ENCODE results near the gene AIG1.
"Not testable (repeated sequence)": the region's sequence is repeated elsewhere in the genome, so short reads cannot be mapped to it uniquely, and the experiment has no call there.

Gene AIG1

DNA sequence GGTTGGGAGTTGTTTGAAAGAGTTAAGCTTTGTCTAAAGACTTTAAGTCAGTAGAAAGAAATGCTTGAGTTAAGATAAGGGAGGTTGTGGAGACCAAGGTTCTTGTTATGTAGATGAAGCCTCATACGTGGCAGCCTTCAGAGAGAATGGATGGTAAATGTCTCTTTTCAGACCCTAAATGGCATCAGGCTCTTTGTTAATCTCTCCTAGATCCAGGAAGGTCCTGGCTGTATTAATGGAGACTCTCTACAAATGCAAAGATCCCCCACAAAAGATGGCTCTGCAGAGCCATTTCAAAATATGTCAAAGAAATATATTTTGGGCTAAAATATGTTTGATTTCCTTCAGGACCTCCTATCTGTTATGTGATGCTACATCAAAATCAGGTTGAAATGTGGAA is 228.2 kb downstream of the AIG1 start:
- DNase-seq, result no peak

DNA sequence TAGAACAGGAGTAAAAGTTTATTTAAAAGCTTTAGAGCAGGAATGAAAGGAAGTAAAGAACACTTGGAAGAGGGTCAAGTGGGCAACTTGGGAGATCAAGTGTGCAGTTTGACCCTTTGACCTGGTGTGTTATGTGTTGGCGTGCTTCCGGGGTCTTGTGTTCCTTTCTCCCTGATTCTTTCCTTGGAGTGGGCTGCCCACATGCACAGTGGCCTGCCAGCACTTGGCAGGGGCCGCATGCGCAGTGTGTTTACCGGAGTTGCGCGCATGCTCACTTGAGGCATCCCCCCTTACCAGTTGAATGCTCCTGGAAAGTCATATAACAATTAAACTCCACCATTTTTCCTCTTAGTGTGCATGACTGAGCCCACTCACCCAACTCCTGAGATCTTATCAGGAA is 229.5 kb downstream of the AIG1 start:
- DNase-seq, result no peak

DNA sequence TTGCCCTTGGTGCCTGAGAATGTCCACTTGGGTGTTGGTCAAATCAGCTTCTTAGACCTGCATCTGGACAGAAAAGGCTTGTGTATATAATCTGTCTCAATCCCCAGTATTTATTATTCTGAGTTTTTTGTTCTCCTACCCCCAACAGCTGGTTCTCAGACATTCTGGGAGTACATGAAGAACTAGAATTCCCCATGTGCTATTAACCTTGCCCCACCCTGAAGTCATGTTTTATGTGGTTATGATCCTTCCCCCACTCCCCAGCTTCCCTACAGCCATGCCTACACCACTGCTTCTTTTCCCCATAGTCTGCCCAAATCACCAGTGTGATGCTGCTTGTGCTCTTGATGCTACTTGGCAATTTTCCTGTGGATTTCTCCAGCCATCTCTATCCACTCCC is 232.8 kb downstream of the AIG1 start:
- no peak for DNase-seq

DNA sequence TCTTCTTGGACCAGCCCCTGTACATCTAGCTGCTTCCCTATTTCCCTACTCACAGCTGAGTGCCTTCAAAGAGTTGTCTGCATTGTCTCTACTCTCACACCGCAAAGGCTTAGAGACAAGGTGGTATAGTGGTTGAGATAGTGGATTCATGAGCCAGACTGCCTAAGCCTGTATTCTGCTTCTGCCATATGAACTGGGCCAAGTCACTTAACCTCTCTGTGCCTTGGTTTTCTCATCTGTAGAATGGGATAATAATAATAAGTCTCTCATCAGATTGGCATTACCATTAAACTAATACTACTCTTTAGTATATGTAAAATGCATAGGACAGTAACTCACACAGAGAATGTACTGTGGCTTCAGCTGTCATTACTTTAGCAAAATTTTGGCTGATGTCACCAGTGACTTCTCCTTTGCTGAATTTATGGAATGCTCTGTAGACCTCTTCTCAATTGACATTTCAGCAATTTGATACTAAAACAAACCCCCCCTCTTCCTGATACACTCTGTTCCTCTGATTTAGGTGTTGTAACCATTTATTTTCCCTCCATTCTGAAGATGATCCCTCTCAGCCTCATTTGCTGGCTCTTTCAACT is 233.7 kb downstream of the AIG1 start:
- no peak for DNase-seq

DNA sequence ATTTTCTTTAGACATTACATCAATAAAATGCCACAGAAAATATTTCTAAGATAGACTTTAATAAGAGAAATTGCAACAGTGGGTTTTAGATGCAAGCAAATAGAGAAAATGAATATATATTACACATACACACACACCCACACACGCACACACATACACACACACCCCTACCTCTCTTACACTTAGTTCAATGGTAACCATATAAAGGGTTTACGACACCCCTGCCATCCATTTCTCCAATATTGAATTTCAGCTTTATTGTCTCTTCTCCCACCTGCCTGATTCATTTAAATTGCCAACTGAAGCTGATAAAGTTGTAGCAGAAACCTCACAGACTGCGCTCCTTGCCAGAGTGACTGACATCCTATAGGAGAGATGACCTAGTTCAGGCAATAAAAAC is 235.2 kb downstream of the AIG1 start:
- no peak for DNase-seq

DNA sequence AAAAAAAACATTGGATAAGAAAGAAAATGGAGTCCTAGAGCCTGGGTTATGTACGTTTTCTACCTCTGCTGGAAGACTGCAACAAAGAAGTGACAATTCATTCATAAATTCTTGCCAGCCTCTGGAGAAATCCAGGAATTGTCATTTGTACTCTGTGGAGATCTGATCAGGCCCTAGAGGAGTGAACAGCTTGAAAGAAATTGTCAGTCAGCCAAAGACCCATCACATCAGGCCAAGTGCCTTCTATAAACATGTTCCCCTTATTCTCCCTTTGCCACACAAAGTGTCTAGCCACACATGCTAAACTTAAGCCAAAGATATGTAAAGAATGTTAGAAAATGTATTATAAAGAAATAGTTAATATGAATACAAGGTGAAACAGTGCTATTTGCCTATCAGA is 237.4 kb downstream of the AIG1 start:
- no peak for DNase-seq

DNA sequence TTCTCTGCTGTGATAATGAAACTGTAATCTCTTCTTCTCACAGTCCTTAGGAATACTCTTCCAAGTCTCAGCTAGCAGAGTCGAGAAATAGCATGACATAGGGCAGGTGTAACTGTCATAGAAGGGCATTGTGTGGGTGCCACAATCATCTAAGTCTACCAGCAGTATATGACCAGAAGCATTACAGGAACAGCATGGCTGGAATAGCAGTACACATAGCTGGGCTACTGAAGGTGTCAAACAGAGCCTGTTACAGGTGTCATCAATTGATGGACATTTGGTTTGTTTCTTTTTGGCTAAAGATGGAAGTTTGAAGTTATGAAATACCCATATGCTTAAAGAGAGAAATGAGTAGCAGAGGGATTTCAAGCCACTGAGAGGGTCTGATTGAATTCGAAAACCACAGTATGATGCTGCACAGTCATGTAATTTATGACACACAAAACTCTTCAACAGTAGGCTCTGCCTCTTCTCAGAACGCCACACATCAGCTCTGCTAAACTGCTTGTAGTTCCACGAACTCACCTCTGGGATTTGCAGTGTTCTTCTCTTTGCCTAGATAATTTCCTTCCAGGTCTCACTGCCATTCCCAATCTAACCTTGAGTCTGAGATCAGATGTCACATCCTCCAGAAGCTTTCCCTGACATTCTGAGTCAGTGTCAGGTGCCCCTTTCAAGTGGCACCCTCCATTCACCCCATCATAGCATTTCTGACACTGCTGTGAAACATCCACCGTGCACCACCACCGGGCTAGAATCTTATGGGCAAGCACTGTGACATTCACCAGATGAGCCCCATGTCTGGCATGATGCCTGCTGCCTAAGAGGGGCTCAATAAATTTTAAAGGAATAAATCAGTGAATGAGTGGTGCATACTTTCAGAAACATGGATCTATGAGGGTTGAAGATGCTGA is 238.8 kb downstream of the AIG1 start:
- DNase-seq, result no peak

DNA sequence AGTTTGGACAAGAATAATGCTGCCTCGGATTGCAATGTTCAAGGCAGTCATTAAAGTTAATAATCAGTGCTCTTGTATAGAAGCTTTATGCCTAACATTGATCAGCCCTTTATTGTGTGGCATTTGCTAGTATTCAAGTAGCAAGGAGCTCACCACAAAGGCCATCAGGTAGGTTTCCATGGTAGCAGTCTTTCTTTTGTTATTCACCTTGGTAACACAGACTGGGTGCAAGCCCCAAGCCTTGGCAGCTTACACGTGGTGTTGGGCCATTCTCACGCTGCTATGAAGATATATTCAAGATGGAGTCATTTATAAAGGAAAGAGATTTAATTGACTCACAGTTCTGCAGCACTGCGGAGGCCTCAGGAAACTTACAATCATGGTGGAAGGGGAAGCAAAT is 240.5 kb downstream of the AIG1 start:
- DNase-seq, result peak in 1 of 3 experiments; percentile 65

DNA sequence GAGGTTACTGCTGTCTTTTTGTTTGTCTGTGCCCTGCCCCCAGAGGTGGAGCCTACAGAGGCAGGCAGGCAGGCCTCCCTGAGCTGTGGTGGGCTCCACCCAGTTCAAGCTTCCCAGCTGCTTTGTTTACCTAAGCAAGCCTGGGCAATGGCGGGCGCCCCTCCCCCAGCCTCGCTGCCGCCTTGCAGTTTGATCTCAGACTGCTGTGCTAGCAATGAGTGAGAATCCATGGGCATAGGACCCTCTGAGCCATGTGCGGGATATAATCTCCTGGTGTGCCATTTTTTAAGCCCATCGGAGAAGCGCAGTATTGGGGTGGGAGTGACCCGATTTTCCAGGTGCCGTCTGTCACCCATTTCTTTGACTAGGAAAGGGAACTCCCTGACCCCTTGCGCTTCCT is 247.1 kb downstream of the AIG1 start:
- not testable (repeated sequence) for DNase-seq

DNA sequence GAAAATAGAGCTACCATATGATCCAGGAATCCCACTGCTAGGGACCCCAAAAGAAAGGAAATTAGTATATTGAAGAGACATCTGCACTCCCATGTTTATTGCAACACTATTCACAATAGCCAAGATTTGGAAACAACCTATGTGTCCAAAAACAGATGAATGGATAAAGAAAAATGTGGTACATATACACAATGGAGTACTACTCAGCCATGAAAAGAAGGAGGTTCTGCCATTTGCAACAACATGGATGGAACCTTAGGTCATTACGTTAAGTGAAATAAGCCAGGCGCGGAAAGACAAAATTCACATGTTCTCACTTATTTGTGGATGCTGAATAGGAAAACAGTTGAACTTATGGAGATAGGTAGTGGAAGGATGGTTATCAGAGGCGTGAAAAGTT is 252.5 kb downstream of the AIG1 start:
- DNase-seq, result no peak

DNA sequence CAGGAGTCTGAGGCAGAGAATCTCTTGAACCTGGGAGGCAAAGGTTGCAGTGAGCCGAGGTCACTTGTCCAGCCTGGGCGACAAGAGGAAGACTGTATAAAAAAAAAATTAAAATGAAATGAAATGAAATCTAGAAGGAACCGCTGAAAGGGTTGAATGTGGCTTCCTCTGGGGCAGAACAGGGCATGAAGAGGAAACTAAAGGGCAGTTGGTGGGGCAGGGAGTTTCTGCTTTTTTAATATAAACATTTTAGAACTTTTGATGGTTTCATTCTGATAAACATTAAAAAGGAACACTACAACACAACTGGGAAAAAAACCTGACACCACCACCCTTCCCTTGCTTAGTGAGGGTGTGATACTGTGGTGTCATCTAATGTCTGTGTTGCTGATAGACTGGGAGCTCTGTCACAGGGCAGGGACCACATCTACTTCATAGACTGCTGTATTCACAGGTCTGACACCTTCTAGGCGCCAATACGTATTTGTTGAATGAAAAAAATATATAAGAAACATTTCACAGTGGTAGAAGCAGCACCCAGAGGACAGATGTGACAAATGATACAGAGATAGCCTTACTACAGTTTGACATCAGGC is 260.9 kb downstream of the AIG1 start:
- no peak for DNase-seq

DNA sequence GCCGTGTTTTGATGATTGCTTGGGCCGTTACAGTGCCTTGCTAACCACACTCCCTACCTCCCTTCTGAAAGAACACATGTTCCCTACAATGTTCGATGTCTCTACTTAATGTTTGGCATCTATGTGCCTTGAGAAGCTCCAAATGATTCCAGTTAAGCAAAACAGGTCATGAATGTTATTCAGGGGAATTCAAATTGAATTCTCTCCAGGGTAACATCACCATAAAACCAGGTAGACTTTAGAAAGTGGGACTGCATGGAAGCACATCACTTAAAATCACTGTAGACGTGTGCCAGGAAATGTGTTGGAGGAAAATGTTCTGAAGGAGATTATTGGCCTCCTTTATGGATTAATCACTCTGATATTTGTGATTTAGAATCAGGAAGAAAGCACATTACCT is 261.7 kb downstream of the AIG1 start:
- DNase-seq, result no peak

DNA sequence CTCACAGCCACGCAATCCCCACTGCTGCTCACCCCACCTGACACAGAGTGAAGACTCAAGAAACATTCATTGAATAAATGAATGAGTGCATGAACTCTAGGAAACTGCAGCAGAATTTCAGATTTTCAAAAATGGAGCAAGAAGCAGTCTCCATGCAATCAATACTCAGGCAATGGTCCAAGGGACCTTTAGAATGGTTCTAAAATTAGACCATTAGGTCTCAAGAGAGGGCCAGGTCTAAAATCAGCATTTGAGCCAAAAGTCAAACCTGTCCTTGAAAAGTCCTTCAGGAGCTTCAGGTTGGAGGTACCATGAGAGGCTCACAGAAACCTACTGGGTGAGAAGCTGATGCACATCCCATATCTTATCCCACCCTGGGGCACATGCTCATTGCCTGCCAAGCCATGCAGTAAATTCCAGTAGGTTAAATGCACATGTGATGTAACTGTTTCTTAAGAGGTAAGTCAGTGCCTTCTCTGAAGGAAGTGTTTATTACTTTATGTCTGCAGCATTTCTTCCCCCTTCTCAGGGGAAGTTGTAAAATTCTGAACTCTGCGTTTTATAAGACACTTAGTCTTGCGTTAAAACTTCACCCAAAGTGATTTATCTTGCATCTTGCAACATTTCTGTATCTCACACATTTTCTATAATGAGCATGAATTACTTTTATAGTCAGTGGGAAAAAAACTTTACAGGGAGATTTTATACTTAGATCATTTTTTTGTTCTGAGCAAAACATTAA is 263.2 kb downstream of the AIG1 start:
- no peak for DNase-seq

DNA sequence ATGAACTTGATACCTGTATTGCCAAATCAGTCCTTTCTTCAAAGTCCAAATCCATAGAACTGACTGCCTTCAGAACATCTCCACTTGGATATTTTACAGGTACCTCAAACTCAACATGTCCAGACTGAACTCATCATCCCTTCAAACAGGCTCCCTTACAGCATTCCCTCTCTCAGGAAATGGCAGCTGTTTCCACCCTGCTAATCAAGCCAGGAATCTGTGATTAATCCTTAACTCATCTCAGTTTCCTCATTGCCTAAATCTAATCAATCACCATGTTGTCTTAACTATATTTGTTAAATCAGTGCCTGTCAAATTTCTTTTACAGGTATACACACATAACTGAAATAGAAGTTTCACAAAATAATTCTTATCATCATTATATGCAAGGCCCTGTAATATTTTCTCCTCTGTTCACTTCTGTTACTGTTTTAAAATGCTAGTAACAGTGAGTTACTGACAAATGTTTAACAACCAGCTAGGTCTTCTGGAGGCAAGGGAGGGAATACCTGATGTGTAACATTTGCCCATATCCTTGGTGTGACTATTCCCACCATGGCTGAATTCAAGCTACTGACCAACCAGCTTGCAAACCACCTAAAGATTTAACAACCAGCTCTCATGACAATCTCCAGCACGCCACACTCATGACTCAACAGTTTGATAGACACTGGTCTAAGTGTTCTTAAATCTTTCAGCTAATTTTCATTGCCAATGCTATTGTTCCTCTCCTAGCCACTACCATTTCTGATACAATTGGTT is 264.9 kb downstream of the AIG1 start:
- DNase-seq, result no peak

DNA sequence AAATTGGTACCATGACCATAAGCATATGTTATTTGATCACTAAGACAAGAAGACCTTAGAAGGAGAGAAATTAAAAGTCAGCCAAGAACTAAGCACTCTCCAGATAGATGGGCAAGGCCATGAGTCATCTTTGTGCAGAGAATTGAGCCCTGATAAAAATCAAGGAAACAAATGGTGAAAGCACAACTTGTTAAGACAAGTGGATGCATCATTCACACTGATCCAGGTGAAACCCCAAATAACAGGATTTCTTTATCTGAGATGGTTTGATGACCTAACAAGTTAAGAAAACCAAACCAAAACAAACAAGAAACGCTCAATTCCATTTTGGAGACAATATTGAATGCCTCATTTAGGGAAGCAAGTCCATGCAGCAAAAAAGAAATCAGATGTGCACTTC is 268.2 kb downstream of the AIG1 start:
- DNase-seq, result no peak

DNA sequence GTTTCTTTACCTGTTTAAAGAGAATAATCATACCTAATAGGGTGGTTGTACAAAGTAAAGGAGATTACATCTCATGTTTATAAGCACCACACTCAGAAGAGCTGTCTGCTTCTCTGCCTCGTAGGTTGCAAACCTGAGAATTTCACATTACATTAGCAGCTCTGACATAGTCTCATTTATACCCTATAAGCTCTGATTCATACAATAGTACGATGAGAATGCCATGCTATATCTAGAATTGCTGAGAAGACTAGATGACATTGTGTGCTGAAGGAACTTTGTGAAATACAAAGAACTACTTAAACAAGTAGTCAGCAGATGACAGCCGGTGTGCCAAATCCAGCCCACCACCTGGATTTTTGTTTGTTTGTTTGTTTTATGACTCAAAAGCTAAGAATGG is 268.6 kb downstream of the AIG1 start:
- no peak for DNase-seq

DNA sequence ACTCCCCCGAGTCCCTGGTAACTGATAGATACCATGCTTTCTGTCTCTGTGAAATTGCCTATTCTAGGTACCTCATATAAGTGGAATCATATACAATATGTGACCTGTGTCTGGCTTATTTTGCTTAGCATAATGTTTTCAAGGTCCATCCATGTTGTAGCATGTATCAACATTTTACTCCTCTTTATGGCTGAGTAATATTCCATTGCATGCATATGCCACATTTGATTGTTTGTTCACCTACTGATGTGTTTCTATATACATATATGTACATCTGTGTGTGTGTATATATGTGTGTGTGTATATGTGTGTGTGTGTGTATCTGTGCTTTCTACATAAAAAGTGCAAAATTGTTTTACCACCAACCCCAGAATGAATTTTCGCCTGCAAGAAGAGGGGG is 270.7 kb downstream of the AIG1 start:
- no peak for DNase-seq

DNA sequence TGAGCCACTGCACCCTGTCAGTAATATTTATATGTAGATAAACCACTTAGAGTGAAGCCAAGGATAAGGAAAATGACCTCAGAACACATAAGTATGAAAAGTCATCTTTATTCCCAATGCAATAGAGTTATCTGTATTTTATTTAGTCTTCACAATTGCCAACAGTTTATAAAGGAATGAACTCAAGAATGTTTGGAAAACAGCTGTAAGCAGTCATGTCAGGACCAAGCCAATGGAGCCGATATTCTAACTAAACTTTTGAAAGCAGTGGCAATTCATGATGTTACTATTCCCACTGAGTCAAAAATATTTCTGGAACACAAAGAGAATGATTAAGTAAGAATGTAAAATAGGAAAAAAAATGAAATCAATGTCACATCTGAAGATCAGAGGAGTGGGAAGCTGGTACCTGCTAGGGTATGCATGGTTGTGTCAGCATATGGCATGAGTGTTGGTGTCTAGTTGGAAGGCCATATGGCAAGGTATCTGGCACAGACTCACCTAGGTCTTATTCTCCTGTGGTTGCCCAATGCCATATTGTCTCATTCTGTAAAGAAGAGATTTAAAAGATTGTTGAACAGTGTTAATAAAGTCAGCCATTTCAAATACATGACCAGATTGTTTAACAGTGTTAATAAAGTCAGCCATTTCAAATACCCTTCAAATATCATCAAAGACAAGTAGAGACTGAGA is 271.6 kb downstream of the AIG1 start:
- DNase-seq, result no peak

DNA sequence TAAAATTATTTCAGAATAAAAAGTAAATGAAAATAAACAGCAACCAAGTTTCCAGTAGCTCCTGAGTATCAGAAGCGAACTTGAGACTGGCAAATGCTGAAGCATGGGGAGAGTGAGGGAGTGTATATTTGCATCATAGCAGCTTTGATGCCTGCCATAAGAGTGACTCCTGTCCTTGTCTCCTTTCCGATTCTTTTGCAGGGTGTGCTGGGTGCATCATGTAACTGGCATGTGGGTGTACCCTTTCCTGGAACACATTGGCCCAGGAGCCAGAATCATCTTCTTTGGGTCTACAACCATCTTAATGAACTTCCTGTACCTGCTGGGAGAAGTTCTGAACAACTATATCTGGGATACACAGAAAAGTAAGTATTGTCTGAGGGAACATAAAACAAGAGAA is 272.4 kb downstream of the AIG1 start:
- no peak for DNase-seq

DNA sequence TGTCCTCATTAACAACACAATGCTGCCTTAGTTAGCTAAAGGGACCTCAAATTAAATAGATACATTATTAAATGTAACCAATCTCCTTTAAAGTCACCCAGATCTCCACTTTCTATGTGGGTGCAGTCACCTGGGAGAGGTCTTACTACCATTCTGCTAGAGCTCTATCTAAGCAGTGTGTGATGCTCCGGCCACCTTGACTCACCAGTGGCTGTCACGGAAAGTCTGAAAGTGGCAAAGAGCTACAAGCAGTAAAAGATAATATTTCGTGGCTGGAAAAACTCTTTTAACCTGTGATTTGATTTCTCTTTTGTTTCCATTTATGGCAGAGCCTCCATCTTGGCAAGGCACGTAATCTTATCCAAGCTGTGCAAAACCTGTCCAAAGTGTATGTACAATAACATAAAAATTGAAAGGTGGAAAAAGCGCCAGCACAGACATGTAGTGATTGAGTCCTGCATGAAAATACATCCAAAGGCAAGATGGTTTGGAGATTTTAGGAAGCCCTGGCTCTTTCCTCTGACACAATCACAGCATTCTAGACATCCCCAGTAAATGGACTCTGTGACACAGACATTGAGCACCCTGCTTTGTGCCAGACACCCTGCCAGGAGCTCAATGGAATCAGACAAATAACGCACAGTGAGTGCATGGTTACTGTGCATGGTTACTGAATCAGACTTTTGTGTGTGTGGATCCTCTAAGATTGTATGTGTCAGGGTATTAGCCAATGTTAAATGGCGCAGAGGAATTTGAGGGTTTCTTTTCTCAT is 273.2 kb downstream of the AIG1 start:
- DNase-seq, result peak in 1 of 3 experiments; percentile 51

DNA sequence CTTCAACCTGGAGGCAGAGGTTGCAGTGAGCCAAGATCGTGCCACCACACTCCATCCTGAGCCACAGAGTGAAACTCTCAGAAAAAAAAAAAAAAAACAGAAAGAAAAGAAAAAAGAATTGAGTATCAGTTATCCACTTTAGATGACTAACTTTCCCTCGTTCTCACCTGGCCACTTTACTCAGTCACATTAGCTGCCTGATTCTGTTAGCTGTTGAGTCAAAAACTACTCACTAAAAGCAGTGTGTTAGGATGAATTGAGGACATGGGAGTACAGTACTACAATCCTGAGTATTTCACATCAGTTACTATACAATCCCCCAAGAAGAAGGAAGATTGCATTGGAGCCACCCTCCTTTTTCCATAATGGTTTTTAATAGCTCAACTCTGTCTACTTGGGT is 275.2 kb downstream of the AIG1 start:
- no peak for DNase-seq

Measured in NCI-H1417 (cell line).